ENCODE data around the gene LSR. TPM values are rescaled to one million over a fixed set of nuclear protein-coding genes. Genes with fewer than 3 reads are reported as not detected.

LSR gene, protein sequence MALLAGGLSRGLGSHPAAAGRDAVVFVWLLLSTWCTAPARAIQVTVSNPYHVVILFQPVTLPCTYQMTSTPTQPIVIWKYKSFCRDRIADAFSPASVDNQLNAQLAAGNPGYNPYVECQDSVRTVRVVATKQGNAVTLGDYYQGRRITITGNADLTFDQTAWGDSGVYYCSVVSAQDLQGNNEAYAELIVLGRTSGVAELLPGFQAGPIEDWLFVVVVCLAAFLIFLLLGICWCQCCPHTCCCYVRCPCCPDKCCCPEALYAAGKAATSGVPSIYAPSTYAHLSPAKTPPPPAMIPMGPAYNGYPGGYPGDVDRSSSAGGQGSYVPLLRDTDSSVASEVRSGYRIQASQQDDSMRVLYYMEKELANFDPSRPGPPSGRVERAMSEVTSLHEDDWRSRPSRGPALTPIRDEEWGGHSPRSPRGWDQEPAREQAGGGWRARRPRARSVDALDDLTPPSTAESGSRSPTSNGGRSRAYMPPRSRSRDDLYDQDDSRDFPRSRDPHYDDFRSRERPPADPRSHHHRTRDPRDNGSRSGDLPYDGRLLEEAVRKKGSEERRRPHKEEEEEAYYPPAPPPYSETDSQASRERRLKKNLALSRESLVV
- total RNA-seq (87.2 TPM), polyA plus RNA-seq (ENCODE audit: insufficient read depth, low read depth, low replicate concordance) (37.9 TPM)
- long read RNA-seq, donor 1, transcript LSR-202 (9 exons, 2,105 nt) = major isoform, 7 of 30 reads
- long read RNA-seq, donor 1, partial matches to known transcripts = 19 of 30 reads
- long read RNA-seq, donor 1, other reads (novel, unspliced or antisense) = 0 of 30 reads
- long read RNA-seq, donor 2, partial matches to known transcripts = 15 of 22 reads
- long read RNA-seq, donor 2, other reads (novel, unspliced or antisense) = 0 of 22 reads
- long read RNA-seq, donor 3, transcript LSR-202 (9 exons, 2,105 nt) = major isoform, 7 of 26 reads
- long read RNA-seq, donor 3, partial matches to known transcripts = 14 of 26 reads
- long read RNA-seq, donor 3, other reads (novel, unspliced or antisense) = 0 of 26 reads
- long read RNA-seq, donor 4, partial matches to known transcripts = 0 of 7 reads
- long read RNA-seq, donor 4, other reads (novel, unspliced or antisense) = 0 of 7 reads
- long read RNA-seq, donor 5 = 0 reads
- long read RNA-seq, donor 6, partial matches to known transcripts = 10 of 11 reads
- long read RNA-seq, donor 6, other reads (novel, unspliced or antisense) = 0 of 11 reads
- long read RNA-seq, donor 7, transcript LSR-203 (8 exons, 1,963 nt) = minor isoform, 23 of 168 reads
- long read RNA-seq, donor 7, transcript LSR-214 (10 exons, 2,274 nt) = minor isoform, 20 of 168 reads
- long read RNA-seq, donor 7, transcript LSR-212 (9 exons, 2,480 nt) = minor isoform, 12 of 168 reads
- long read RNA-seq, donor 7, transcript LSR-202 (9 exons, 2,105 nt) = major isoform, 52 of 168 reads
- long read RNA-seq, donor 7, partial matches to known transcripts = 35 of 168 reads
- long read RNA-seq, donor 7, other reads (novel, unspliced or antisense) = 26 of 168 reads
- long read RNA-seq, donor 8, partial matches to known transcripts = 7 of 11 reads
- long read RNA-seq, donor 8, other reads (novel, unspliced or antisense) = 0 of 11 reads
- long read RNA-seq, donor 9 = 0 reads
- long read RNA-seq, donor 10, transcript LSR-202 (9 exons, 2,105 nt) = major isoform, 8 of 31 reads
- long read RNA-seq, donor 10, partial matches to known transcripts = 19 of 31 reads
- long read RNA-seq, donor 10, other reads (novel, unspliced or antisense) = 0 of 31 reads

DNA sequence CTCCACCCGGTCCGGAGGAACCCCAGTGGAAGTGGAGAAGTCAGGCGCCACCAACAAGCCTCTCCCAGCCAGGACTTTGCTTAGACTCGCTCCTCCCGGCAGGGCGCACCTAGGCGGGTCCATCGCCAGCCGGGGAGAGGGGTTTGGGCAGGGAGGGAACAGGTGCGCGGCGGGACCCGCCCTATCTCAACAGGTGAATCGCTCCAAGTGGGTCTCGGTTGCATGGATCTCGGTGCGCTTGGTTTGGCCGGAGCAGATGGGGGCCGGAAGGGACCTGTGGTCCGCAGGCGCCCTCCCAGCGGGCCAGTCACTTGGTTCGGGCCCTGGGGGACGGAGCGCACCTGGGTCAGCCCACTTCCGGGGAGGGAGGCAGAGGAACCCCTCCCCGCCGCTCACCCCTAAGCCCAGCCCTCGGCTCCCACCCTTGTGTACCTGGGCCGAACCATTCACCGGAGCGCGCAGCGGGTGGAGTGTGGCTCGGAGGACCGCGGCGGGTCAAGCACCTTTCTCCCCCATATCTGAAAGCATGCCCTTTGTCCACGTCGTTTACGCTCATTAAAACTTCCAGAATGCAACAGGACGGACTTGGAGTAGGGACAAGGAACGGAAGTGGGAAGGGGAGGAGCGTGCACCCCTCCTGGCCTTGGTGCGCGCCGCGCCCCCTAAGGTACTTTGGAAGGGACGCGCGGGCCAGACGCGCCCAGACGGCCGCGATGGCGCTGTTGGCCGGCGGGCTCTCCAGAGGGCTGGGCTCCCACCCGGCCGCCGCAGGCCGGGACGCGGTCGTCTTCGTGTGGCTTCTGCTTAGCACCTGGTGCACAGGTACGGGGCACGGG is at the start of gene LSR:
LSR (plus strand) TSS at position 693 of the 836 bp plus-strand sequence; CDS start at position 714, 21 bp downstream.
- Histone ChIP-seq H3K27me3 (ENCODE audit: control insufficient read depth, insufficient read depth, low read length) (no peaks in the 10 kb centered on the region), H3K9me3 (ENCODE audit: control insufficient read depth in 2 of 3, insufficient read depth in 1 of 3, low read length in 3 of 3) (no peaks in the 10 kb centered on the region), H3K4me1 (ENCODE audit: control insufficient read depth in 2 of 3, insufficient read depth in 2 of 3, low read depth in 1 of 3, low read length in 3 of 3) (peaks cover 0 to 4% (median 0%) of the 10 kb centered on the region in 3 donors), H3K9ac (ENCODE audit: low read length in 3 of 3) (peak within 1 kb of the TSS; percentile 61 to 89 (median 81)), H3K27ac (ENCODE audit: low read depth in 2 of 2, low read length in 2 of 2) (peak within 1 kb of the TSS; percentile 96 to 99), H3K4me3 (ENCODE audit: low read length in 3 of 3) (peak within 1 kb of the TSS; percentile 79 to 91 (median 84)), H3K36me3 (ENCODE audit: control insufficient read depth in 2 of 3, insufficient read depth in 3 of 3, low read length in 3 of 3) (no peaks in the 10 kb centered on the region)
- intact Hi-C loops (cut with DNase I) = no loop called here
- TF ChIP-seq, protein P1, sequence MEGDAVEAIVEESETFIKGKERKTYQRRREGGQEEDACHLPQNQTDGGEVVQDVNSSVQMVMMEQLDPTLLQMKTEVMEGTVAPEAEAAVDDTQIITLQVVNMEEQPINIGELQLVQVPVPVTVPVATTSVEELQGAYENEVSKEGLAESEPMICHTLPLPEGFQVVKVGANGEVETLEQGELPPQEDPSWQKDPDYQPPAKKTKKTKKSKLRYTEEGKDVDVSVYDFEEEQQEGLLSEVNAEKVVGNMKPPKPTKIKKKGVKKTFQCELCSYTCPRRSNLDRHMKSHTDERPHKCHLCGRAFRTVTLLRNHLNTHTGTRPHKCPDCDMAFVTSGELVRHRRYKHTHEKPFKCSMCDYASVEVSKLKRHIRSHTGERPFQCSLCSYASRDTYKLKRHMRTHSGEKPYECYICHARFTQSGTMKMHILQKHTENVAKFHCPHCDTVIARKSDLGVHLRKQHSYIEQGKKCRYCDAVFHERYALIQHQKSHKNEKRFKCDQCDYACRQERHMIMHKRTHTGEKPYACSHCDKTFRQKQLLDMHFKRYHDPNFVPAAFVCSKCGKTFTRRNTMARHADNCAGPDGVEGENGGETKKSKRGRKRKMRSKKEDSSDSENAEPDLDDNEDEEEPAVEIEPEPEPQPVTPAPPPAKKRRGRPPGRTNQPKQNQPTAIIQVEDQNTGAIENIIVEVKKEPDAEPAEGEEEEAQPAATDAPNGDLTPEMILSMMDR (IDR thresholded peaks at IDR 0.05; ENCODE audit: borderline replicate concordance, extremely low read depth, insufficient read depth) = no peak
- DNase-seq (peak; percentile 95 to 97 (median 97)), FAIRE-seq (no peak)

DNA sequence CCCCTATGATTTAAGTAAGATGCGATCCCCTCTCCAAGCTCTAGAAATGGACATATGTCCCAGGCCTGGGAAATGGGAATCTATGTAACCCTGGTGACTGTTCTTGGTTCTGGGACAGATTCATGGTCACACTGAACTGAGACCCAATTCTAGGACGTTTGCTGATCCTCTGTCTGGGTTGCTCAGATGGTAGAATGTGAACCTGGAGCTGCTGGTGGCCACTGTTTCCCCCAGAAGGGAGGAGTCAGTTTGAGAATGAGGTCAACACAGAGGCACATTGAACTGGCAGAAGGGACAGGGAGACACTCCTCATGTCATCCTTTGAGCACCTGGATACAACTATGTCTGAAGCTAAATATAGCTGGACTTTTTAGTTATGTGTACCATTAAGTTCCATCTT is 49.3 kb upstream of the LSR start:
- Histone ChIP-seq H3K36me3 (ENCODE audit: control insufficient read depth in 2 of 3, insufficient read depth in 3 of 3, low read length in 3 of 3) (no peaks in the 10 kb centered on the region), H3K4me1 (ENCODE audit: control insufficient read depth in 2 of 3, insufficient read depth in 2 of 3, low read depth in 1 of 3, low read length in 3 of 3) (no peaks in the 10 kb centered on the region), H3K9ac (ENCODE audit: low read length in 3 of 3) (no peak overlapping the region), H3K27ac (ENCODE audit: low read depth in 2 of 2, low read length in 2 of 2) (no peak overlapping the region), H3K27me3 (ENCODE audit: control insufficient read depth, insufficient read depth, low read length) (no peaks in the 10 kb centered on the region), H3K9me3 (ENCODE audit: control insufficient read depth in 2 of 3, insufficient read depth in 1 of 3, low read length in 3 of 3) (no peaks in the 10 kb centered on the region), H3K4me3 (ENCODE audit: low read length in 3 of 3) (no peak overlapping the region)
- FAIRE-seq (no peak), DNase-seq (no peak)
- TF ChIP-seq, protein P1 (IDR thresholded peaks at IDR 0.05; ENCODE audit: borderline replicate concordance, extremely low read depth, insufficient read depth) = no peak
- intact Hi-C loops (cut with DNase I) = no loop called here
